Measurements from ENCODE around the gene DAZL. TPM values are rescaled to one million over a fixed set of nuclear protein-coding genes. Genes with fewer than 3 reads are reported as not detected.
"Not testable (repeated sequence)": the region's sequence is repeated elsewhere in the genome, so short reads cannot be mapped to it uniquely, and the experiment has no call there.

The DAZL gene
- not detected for total RNA-seq

DNA sequence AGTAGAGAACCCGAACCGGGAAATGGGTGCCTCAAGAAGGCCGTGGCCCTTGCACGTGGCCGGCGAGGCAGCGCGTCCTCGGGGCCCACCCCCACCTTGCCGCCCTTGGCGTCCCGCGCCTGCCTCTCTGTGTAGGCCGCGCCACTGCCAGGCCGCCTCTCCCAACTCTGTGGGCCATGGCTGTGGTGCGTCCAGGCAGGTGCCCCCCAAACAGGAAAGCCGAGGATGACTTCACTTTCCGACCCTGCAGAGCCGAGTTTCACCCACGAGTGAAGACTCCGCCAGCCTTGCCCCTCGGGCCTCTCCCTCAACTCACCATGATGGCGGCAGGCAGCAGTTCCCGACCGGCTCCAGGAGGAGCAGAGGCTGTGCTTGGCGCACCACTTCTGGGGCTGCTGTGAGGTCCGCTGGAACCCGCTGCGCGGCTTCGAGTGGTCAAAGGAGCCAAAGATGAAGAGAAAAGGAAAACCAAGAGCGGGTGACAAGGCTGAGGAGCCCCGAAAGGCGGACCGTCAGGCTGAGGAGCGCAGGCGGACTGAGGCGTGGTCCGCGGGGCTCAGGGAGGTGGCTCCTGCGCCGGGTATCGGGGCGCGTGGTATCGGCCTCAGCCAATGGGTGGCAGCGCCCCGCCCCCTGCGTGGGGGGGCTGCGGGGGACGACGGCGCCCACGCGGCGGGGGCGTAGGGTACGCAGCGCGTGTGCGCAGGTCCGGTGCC lies at the start of gene DAZL:
DAZL (minus strand) TSS at position 537 of the 716 bp plus-strand sequence; CDS start at position 319, 218 bp downstream.
- no peaks in the 10 kb centered on the region for H3K36me3 Mint-ChIP-seq
- H3K27me3 Mint-ChIP-seq, result peaks cover 12 to 15% of the 10 kb centered on the region in 2 donors
- no peak within 1 kb of the TSS for H3K27ac Mint-ChIP-seq
- H3K4me1 Mint-ChIP-seq (ENCODE audit: low read depth in 2 of 2), result peaks cover 2 to 5% of the 10 kb centered on the region in 2 donors
- DNase-seq (ENCODE audit: low spot score) (no peak), ATAC-seq (no peak)
- no peaks in the 10 kb centered on the region for H3K9me3 Mint-ChIP-seq
- no peak within 1 kb of the TSS for H3K4me3 Mint-ChIP-seq

GRCh38 chr3:16654976-16655375 lies 49.8 kb upstream of the DAZL start:
- Mint-ChIP-seq H3K4me3 (no peak overlapping the region), H3K4me1 (ENCODE audit: low read depth in 2 of 2) (peaks cover 0 to 11% of the 10 kb centered on the region in 2 donors), H3K36me3 (no peaks in the 10 kb centered on the region), H3K27me3 (peaks cover 2 to 15% of the 10 kb centered on the region in 2 donors), H3K9me3 (no peaks in the 10 kb centered on the region), H3K27ac (no peak overlapping the region)
- no peak for DNase-seq (ENCODE audit: low spot score)
- no peak for ATAC-seq

DNA sequence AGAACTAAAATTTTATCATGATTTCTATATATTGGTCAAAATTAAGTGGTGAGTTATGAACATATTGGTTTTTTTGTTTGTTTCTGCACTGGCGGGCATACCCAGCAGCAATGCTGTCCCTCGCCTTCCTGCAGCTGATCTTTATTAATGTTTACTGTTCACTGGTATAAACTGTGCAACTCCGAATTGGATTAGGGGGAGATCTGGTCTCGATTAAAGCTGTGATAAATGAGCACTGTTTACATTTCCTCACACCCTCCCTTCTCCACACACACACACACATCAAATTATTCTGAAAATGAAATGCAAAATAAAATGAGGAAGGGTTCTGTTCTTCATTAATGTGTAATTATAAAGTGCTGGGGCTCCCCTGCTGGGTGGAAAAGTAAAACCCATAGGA lies 48.5 kb upstream of the DAZL start:
- Mint-ChIP-seq H3K36me3 (no peaks in the 10 kb centered on the region), H3K27me3 (peaks cover 2 to 8% of the 10 kb centered on the region in 2 donors), H3K4me3 (no peak overlapping the region), H3K27ac (no peak overlapping the region), H3K9me3 (no peaks in the 10 kb centered on the region), H3K4me1 (ENCODE audit: low read depth in 2 of 2) (peaks cover 0 to 11% of the 10 kb centered on the region in 2 donors)
- ATAC-seq (no peak), DNase-seq (ENCODE audit: low spot score) (no peak)

GRCh38 chr3:16647668-16648067 lies 42.4 kb upstream of the DAZL start:
- no peak overlapping the region for H3K4me3 Mint-ChIP-seq
- H3K9me3 Mint-ChIP-seq, result no peaks in the 10 kb centered on the region
- no peaks in the 10 kb centered on the region for H3K36me3 Mint-ChIP-seq
- H3K27ac Mint-ChIP-seq, result no peak overlapping the region
- no peak for DNase-seq (ENCODE audit: low spot score)
- H3K4me1 Mint-ChIP-seq (ENCODE audit: low read depth in 2 of 2), result no peaks in the 10 kb centered on the region
- H3K27me3 Mint-ChIP-seq, result peaks cover 2 to 7% of the 10 kb centered on the region in 2 donors
- no peak for ATAC-seq

GRCh38 chr3:16639806-16640205 lies 34.6 kb upstream of the DAZL start:
- Mint-ChIP-seq H3K4me3 (no peak overlapping the region), H3K27me3 (peaks cover 12 to 32% of the 10 kb centered on the region in 2 donors), H3K9me3 (no peaks in the 10 kb centered on the region), H3K36me3 (no peaks in the 10 kb centered on the region), H3K27ac (no peak overlapping the region), H3K4me1 (ENCODE audit: low read depth in 2 of 2) (no peaks in the 10 kb centered on the region)
- ATAC-seq (no peak), DNase-seq (ENCODE audit: low spot score) (no peak)

DNA sequence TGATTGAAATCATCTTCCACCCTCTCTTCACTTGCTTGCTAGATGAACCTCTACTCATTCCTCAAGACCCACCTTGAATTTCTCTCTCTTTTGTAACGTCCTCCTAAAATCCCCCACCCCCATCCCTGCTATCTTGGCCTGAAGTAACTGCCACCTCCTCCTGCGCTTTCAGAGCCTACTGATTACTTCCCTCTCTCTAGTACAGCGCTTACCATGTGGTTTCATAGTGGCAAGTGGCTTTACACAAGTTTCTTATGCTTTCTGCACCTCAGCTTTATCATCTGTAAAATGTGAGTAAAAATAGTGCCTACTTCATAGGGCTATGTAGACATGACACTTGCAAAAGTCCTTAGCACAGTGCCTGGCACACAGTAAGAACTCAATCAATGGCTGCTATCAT lies 28.7 kb upstream of the DAZL start:
- peaks cover 6% of the 10 kb centered on the region in 2 donors for H3K4me1 Mint-ChIP-seq (ENCODE audit: low read depth in 2 of 2)
- no peak overlapping the region for H3K27ac Mint-ChIP-seq
- H3K27me3 Mint-ChIP-seq, result peaks cover 16 to 18% of the 10 kb centered on the region in 2 donors
- no peak for ATAC-seq
- no peak for DNase-seq (ENCODE audit: low spot score)
- no peaks in the 10 kb centered on the region for H3K36me3 Mint-ChIP-seq
- no peaks in the 10 kb centered on the region for H3K9me3 Mint-ChIP-seq
- H3K4me3 Mint-ChIP-seq, result no peak overlapping the region

DNA sequence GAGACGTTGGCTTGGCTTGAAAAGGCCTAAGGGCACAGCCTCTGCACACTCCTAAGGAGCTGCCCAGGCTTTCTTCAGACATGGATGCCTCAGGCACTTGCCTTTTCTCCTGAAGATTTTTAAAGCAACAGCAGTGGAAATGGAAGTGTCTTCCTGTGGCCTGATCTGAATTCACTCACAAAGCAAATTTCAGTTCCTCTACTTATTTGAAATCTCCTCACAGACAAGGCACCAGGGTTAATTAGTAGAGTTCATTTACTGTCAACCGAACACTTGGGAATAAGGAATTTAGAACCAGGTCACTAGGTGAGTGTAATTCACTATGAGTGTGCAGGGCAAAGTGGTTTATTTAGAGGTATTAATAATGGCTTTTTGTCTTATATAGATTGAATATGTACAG lies 27.2 kb upstream of the DAZL start:
- peaks cover 6% of the 10 kb centered on the region in 2 donors for H3K4me1 Mint-ChIP-seq (ENCODE audit: low read depth in 2 of 2)

DNA sequence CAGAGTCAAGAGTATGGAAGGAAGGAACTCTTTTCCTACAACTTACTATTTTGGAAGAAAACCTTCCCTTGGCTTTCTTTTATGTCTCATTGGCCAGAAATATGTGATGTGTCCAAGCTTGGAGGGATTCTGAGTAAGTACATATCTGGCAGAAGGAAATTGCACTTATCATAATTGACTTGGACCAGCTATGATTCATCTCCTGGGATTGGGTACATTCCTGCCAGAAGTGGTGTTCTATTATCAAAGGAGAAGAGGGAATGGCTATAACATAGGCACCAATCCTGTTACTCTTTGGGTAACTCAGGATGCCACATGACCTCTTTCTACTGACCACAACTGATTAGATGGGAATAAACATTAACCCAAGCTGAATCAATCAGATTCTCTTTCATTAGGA lies 13.5 kb upstream of the DAZL start:
- no peak for ATAC-seq
- peaks cover 8% of the 10 kb centered on the region for H3K36me3 Mint-ChIP-seq
- no peak overlapping the region for H3K27ac Mint-ChIP-seq
- no peaks in the 10 kb centered on the region for H3K4me1 Mint-ChIP-seq (ENCODE audit: low read depth in 2 of 2)
- H3K4me3 Mint-ChIP-seq, result no peak overlapping the region
- peaks cover 0 to 3% of the 10 kb centered on the region in 2 donors for H3K27me3 Mint-ChIP-seq
- no peak for DNase-seq (ENCODE audit: low spot score)
- H3K9me3 Mint-ChIP-seq, result peaks cover 3% of the 10 kb centered on the region

More for the DNA sequence above, 27.2 kb upstream of the DAZL start:
- Mint-ChIP-seq H3K4me3 (no peak overlapping the region), H3K36me3 (no peaks in the 10 kb centered on the region), H3K9me3 (no peaks in the 10 kb centered on the region), H3K27me3 (peaks cover 13 to 20% of the 10 kb centered on the region in 2 donors), H3K27ac (no peak overlapping the region)
- DNase-seq (ENCODE audit: low spot score) (no peak), ATAC-seq (no peak)

DNA sequence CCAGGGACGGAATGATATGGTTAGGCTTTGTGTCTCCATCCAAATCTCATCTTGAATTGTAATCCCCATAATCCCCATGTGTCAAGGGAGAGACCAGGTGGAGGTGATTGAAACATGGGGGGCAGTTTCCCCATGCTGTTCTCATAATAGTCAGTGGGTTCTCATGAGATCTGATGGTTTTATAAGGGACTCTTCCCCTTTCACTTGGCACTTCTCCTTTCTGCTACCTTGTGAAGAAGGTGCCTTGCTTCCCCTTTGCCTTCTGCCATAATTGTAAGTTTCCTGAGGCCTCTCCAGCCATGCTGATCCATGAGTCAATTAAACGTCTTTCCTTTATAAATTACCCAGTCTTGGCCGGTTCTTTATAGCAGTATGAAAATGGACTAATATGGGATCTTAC lies 11.9 kb upstream of the DAZL start:
- H3K27me3 Mint-ChIP-seq; H3K36me3 Mint-ChIP-seq; H3K4me3 Mint-ChIP-seq; ATAC-seq; H3K4me1 Mint-ChIP-seq (ENCODE audit: low read depth in 2 of 2); H3K9me3 Mint-ChIP-seq; H3K27ac Mint-ChIP-seq; DNase-seq (ENCODE audit: low spot score): not testable (repeated sequence)

- ATAC-seq (no peak), DNase-seq (ENCODE audit: low spot score) (no peak)
- Mint-ChIP-seq H3K27ac (no peak overlapping the region), H3K36me3 (peaks cover 8% of the 10 kb centered on the region), H3K4me3 (no peak overlapping the region), H3K27me3 (peaks cover 0 to 3% of the 10 kb centered on the region in 2 donors), H3K4me1 (ENCODE audit: low read depth in 2 of 2) (no peaks in the 10 kb centered on the region), H3K9me3 (peaks cover 3% of the 10 kb centered on the region)
Observed at GRCh38 chr3:16616083-16616482, 10.9 kb upstream of the DAZL start.

- Mint-ChIP-seq H3K27me3 (peaks cover 0 to 6% of the 10 kb centered on the region in 2 donors), H3K9me3 (peaks cover 3% of the 10 kb centered on the region), H3K4me3 (no peak overlapping the region), H3K36me3 (peaks cover 8% of the 10 kb centered on the region), H3K27ac (no peak overlapping the region), H3K4me1 (ENCODE audit: low read depth in 2 of 2) (no peaks in the 10 kb centered on the region)
- ATAC-seq, result no peak
- DNase-seq (ENCODE audit: low spot score), result no peak
Observed at GRCh38 chr3:16614033-16615031, 9.1 kb upstream of the DAZL start.

- no peak for ATAC-seq
- H3K4me1 Mint-ChIP-seq (ENCODE audit: low read depth in 2 of 2), result no peaks in the 10 kb centered on the region
- H3K27me3 Mint-ChIP-seq, result peaks cover 5 to 7% of the 10 kb centered on the region in 2 donors
- no peaks in the 10 kb centered on the region for H3K36me3 Mint-ChIP-seq
- no peak overlapping the region for H3K4me3 Mint-ChIP-seq
- no peaks in the 10 kb centered on the region for H3K9me3 Mint-ChIP-seq
- DNase-seq (ENCODE audit: low spot score), result no peak
- no peak overlapping the region for H3K27ac Mint-ChIP-seq
Observed at GRCh38 chr3:16609927-16610580, 4.8 kb upstream of the DAZL start.

DNA sequence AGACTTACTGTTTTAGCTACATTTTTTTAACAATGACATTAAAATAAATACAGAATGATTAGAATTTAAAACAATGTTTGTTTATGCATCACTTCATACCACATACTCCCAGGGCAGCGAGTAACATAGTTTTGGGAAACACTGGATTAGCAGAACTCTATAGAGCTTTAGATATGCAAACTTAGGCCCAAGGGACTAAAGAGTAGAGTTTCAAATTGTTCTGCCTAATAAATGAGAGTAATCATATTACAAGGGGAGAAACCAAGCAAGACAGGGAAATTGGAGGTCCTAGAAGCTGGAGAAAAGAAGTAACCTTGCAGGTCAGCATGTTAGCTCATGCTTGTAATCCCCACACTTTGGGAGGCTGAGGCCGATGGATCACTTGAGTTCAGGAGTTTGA lies 3.6 kb upstream of the DAZL start:
- Mint-ChIP-seq H3K36me3 (no peaks in the 10 kb centered on the region), H3K27me3 (peaks cover 5 to 7% of the 10 kb centered on the region in 2 donors), H3K4me1 (ENCODE audit: low read depth in 2 of 2) (no peaks in the 10 kb centered on the region), H3K9me3 (no peaks in the 10 kb centered on the region), H3K27ac (no peak overlapping the region), H3K4me3 (no peak overlapping the region)
- ATAC-seq (no peak), DNase-seq (ENCODE audit: low spot score) (no peak)

Measured in natural killer cell treated with Interleukin-12 subunit alpha and Interleukin-12 subunit beta and Interleukin-15 and Interleukin-18, amount 100 ng/mL, for 72 hours (primary cell).